GM10266 (cell line): ENCODE measurements around the gene RGPD4.
"Not testable (repeated sequence)": the region's sequence is repeated elsewhere in the genome, so short reads cannot be mapped to it uniquely, and the experiment has no call there.

Source experiments
- DNase-seq: peaks from one replicate; pipeline ENCODE4 v3.0.0; 2012; ENCODE audit errors: extremely low spot score
- TF ChIP-seq, protein P1 (sequence below): IDR thresholded peaks from 2 replicates; pipeline ENCODE4 v1.5.1; 2012; ENCODE audit warnings: mild to moderate bottlenecking, low read depth; ENCODE audit not compliant: control insufficient read depth, insufficient read depth; ENCODE audit errors: missing control alignments

RGPD4 gene

DNA sequence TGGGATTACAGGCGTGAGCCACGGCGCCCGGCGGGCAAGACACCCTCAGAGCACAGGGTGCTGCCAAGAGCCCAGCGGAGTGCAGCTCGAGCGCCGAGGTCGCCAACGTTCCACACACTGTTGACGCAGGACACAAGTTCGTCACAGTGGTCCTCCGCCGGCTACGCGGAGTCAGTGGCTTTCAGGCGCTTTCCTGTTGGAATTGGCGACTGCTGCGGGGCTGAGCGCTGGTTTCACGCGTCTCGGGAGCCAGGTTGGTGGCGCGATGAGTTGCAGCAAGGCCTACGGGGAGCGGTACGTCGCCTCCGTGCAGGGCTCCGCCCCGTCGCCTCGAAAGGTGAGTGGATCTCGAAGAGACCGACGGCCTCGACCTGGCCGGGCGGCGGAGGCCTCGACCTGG lies at the start of gene RGPD4:
Gene RGPD4 (plus strand): TSS at position 144 of the 400 bp plus-strand sequence. CDS start 122 bp downstream, at position 266.
- not testable (repeated sequence) for DNase-seq

DNA sequence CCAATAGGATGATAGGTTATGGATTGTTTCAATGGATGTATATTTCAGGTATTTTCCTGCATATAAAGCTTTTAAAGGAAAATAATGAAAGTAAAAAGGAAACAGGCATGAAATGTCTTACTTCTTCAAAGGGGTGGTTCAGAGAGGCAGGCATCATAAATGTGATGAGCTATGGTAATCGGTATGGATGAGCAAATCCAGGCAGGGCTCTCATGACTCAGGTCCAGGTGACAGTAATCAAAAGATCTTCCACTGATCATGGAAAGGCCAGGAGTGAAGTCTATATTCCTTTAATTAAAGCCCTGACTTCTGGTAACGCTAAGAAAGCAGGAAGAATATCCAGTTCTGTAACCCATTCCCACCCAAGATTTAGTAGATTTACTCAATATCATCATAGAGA lies 48.7 kb upstream of the RGPD4 start:
- TF ChIP-seq, protein P1, sequence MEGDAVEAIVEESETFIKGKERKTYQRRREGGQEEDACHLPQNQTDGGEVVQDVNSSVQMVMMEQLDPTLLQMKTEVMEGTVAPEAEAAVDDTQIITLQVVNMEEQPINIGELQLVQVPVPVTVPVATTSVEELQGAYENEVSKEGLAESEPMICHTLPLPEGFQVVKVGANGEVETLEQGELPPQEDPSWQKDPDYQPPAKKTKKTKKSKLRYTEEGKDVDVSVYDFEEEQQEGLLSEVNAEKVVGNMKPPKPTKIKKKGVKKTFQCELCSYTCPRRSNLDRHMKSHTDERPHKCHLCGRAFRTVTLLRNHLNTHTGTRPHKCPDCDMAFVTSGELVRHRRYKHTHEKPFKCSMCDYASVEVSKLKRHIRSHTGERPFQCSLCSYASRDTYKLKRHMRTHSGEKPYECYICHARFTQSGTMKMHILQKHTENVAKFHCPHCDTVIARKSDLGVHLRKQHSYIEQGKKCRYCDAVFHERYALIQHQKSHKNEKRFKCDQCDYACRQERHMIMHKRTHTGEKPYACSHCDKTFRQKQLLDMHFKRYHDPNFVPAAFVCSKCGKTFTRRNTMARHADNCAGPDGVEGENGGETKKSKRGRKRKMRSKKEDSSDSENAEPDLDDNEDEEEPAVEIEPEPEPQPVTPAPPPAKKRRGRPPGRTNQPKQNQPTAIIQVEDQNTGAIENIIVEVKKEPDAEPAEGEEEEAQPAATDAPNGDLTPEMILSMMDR: no peak
- no peak for DNase-seq

DNA sequence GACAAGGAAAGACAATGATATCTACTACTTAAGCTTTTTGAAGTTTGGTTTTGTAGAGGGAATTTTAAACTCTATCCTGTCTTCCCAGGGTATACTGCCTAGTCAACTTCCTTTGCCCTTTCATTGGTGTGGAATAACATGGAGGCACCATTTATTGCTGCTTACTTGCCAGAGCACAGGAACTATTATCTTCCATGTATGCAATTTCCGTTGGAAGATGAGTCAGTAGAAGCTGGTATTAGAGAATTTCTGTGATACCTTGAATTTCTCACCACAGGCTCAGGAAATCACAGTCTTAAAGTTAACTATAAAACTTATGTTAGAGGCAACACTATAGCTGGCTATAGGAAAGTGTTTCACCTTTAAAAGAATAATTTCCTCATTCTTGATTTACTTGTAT lies 40.9 kb upstream of the RGPD4 start:
- TF ChIP-seq, protein P1: no peak
- no peak for DNase-seq

DNA sequence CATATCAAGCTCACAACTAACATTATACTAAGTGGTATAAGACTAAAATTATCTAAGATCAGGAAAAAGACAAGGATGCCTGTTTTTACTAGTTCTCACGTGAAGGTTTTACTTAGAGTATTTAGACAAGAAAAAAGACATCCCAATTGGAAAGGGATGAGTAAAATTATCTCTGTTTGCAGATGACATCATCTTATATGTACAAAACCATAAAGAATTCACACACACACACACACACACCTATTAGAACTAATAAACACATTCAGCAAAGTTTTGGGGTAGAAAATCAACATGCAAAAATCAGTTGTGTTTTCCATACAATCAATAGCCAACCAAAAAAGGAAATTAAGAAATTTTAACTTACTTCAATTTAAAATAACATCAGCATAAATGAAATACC lies 35.9 kb upstream of the RGPD4 start:
- TF ChIP-seq, protein P1: no peak
- no peak for DNase-seq

DNA sequence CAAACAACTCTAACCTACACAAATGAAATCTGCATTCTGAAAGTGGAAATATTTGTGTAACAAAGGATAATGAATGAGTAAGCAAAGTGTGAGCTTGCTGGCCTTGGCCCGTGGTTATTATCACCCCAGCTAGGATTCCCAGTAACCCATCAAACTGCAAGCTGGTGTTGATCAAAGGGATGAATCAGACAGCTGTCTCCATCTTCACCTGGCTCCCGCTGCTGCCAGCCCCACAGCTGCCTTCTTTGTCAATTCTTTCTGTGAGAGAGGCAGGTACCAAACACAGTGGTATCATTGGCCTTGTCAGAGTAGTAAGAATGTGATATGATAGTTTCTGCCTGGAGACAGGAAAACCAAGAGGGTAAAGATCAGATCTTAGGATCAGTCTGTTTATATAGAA lies 25.2 kb upstream of the RGPD4 start:
- TF ChIP-seq, protein P1: no peak
- no peak for DNase-seq

DNA sequence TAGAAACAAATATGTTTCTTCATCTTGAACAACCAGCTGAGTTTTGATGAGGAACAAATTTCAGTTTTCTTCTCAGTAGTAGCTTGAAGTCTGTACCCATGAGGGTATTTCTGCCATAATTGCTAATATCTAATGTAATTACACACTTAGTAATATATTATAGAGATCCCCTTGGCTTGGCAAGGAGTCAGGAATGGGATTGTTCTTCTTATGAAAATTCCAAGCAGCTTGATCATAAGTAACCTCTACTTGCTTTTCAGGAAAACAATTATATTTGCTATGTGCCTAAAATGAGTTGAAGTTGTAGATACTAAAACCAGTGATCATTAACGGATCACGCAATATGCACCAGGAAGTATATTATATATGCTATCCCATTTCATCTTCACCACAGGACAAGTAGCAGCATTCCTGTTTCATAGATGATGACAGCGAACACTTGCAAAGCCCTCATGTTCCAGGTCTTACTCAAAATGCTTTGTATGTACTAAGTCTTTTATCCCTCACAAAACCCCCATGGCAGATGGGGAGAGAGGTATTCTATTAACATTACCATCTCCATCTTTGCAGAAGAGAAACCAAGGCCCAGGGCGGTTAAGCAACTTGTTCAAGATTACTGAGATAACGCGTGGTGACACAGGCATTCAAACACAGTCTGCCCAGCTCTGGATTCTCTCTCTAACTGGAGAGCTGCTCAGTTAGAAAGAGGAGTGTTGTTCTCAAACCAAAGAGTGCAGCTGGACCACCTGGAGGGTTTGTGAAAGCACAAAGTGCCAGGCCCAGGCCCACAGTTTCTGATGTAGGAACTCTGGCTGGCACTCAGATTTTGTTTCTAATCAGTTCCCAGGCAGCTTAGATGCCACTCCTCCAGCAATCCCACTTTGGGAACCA lies 21.8 kb upstream of the RGPD4 start:
- TF ChIP-seq, protein P1: no peak
- DNase-seq: no peak

DNA sequence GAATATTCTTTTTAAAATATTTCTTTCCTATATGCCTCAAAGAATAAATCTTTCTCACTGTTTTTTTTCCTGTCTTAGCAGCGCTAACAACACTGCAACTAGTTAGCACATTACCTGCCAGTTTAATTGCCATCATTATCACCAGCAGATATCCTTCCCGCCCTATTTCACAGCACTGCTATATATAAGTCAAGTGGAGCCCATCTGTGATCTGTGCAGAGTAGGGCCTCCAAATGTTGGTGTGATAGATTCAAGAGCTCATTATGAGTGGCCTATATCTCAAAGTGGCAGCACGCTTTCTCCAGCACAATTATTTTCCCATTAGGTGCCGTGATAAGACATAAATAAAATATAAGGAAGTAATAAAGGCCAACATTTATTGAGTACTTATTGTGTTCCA lies 19.8 kb upstream of the RGPD4 start:
- TF ChIP-seq, protein P1: no peak
- no peak for DNase-seq
